Measurements from ENCODE around the gene ALCAM.
"Not testable (repeated sequence)": the region's sequence is repeated elsewhere in the genome, so short reads cannot be mapped to it uniquely, and the experiment has no call there.

ALCAM gene

GRCh38 chr3:105534491-105534890 lies 167.8 kb downstream of the ALCAM start:
- no peak for DNase-seq

- DNase-seq, result no peak
Observed at GRCh38 chr3:105537371-105538080, 170.8 kb downstream of the ALCAM start.

GRCh38 chr3:105538483-105538882 lies 171.8 kb downstream of the ALCAM start:
- DNase-seq, result no peak

- no peak for DNase-seq
Observed at GRCh38 chr3:105539897-105540296, 173.2 kb downstream of the ALCAM start.

- no peak for DNase-seq
Observed at GRCh38 chr3:105542282-105543019, 175.7 kb downstream of the ALCAM start.

GRCh38 chr3:105545051-105545450 lies 178.3 kb downstream of the ALCAM start:
- DNase-seq, result no peak

GRCh38 chr3:105553851-105554250 lies 187.1 kb downstream of the ALCAM start:
- DNase-seq, result no peak

GRCh38 chr3:105555206-105555605 lies 188.5 kb downstream of the ALCAM start:
- DNase-seq, result no peak

- DNase-seq, result no peak
Observed at GRCh38 chr3:105559856-105560255, 193.1 kb downstream of the ALCAM start.

- DNase-seq, result no peak
Observed at GRCh38 chr3:105561876-105562275, 195.2 kb downstream of the ALCAM start.

- no peak for DNase-seq
Observed at GRCh38 chr3:105564546-105565288, 198.0 kb downstream of the ALCAM start.

GRCh38 chr3:105571005-105571404 lies 204.3 kb downstream of the ALCAM start:
- DNase-seq, result no peak

- DNase-seq, result no peak
Observed at GRCh38 chr3:105572501-105572900, 205.8 kb downstream of the ALCAM start.

GRCh38 chr3:105579439-105579838 lies 212.7 kb downstream of the ALCAM start:
- DNase-seq, result no peak

- no peak for DNase-seq
Observed at GRCh38 chr3:105580296-105580965, 213.7 kb downstream of the ALCAM start.

GRCh38 chr3:105582015-105582414 lies 215.3 kb downstream of the ALCAM start:
- no peak for DNase-seq

- DNase-seq, result no peak
Observed at GRCh38 chr3:105584003-105584790, 217.5 kb downstream of the ALCAM start.

GRCh38 chr3:105593315-105593714 lies 226.6 kb downstream of the ALCAM start:
- DNase-seq, result no peak

GRCh38 chr3:105594219-105594618 lies 227.5 kb downstream of the ALCAM start:
- DNase-seq, result no peak

- DNase-seq, result no peak
Observed at GRCh38 chr3:105598042-105598796, 231.5 kb downstream of the ALCAM start.

GRCh38 chr3:105599350-105599749 lies 232.6 kb downstream of the ALCAM start:
- DNase-seq, result no peak

GRCh38 chr3:105601756-105602155 lies 235.0 kb downstream of the ALCAM start:
- not testable (repeated sequence) for DNase-seq

Data from CD4-positive, alpha-beta T cell treated with Interferon alpha-2 for 1 hour (primary cell).